HG03457 (cell line): ENCODE data around the gene IL6R.
"Not testable (repeated sequence)": the region's sequence is repeated elsewhere in the genome, so short reads cannot be mapped to it uniquely, and the experiment has no call there.

Source experiments
- ATAC-seq: cut with Tn5 transposase; IDR thresholded peaks from one replicate; pipeline ENCODE4 v1.9.1; 2021; ENCODE audit warnings: moderate number of reproducible peaks; ENCODE audit not compliant: unreplicated experiment

The IL6R gene

GRCh38 chr1:154404984-154405746 is at the start of gene IL6R:
Gene IL6R (plus strand): TSS chr1:154405343. CDS start chr1:154405630, 287 bp downstream.
- ATAC-seq: no peak

- no peak for ATAC-seq
These were observed 46.6 kb upstream of the IL6R start for GRCh38 chr1:154358519-154358918.

- ATAC-seq: no peak
These were observed 44.9 kb upstream of the IL6R start for GRCh38 chr1:154360288-154360687.

- ATAC-seq: not testable (repeated sequence)
These were observed 44.3 kb upstream of the IL6R start for GRCh38 chr1:154360881-154361280.

GRCh38 chr1:154361357-154361756 is 43.8 kb upstream of the IL6R start:
- no peak for ATAC-seq

- no peak for ATAC-seq
These were observed 33.7 kb upstream of the IL6R start for GRCh38 chr1:154371436-154371835.

GRCh38 chr1:154373777-154374357 is 31.3 kb upstream of the IL6R start:
- not testable (repeated sequence) for ATAC-seq

- ATAC-seq: no peak
These were observed 25.8 kb upstream of the IL6R start for GRCh38 chr1:154379301-154379700.

GRCh38 chr1:154384650-154385489 is 20.3 kb upstream of the IL6R start:
- no peak for ATAC-seq

GRCh38 chr1:154386643-154387352 is 18.3 kb upstream of the IL6R start:
- ATAC-seq: no peak

GRCh38 chr1:154391086-154391770 is 13.9 kb upstream of the IL6R start:
- no peak for ATAC-seq

- ATAC-seq: no peak
These were observed 7.0 kb upstream of the IL6R start for GRCh38 chr1:154398141-154398540.

- ATAC-seq: no peak
These were observed 6.5 kb upstream of the IL6R start for GRCh38 chr1:154398678-154399077.

GRCh38 chr1:154400381-154400801 is 4.8 kb upstream of the IL6R start:
- no peak for ATAC-seq

GRCh38 chr1:154402409-154402921 is 2.7 kb upstream of the IL6R start:
- no peak for ATAC-seq

GRCh38 chr1:154403261-154403943 is 1.7 kb upstream of the IL6R start:
- no peak for ATAC-seq

- no peak for ATAC-seq
These were observed 1.2 kb upstream of the IL6R start for GRCh38 chr1:154403983-154404382.

- ATAC-seq: no peak
These were observed 622 bp upstream of the IL6R start for GRCh38 chr1:154404511-154404931.

GRCh38 chr1:154405747-154406571 is 816 bp downstream of the IL6R start:
- no peak for ATAC-seq
